ENCODE measurements around the gene CPZ.
A peak's percentile ranks its signal among the peaks of the same experiment; 100 is the strongest.

The CPZ gene

DNA sequence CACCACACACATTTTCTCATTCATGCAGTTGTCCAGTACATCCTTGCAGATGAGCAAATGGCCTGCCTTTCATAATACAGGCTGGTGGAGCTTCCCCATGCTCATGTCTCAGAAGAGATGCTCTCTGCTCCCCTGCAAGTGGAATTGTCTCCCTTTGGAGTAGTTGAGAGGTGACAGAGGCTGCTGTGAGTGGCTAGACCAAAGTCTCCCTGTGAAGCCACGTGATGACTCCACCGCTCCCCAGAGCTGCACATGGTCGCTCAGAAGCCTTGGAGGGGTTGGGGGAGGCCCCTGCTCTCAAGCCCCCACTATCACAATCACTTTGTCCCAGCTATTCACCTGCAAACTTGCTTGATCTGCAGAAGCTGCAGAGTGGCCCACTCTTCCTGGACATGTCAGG lies 13.8 kb upstream of the CPZ start:
- no peak for TF ChIP-seq CTCF (IDR thresholded peaks at IDR 0.05; ENCODE audit: poor library complexity, severe bottlenecking)
- no peak for ATAC-seq (ENCODE audit: low read depth)

GRCh38 chr4:8579526-8580320 lies 12.8 kb upstream of the CPZ start:
- Histone ChIP-seq H3K27ac (ENCODE audit: poor library complexity, severe bottlenecking) (no peak overlapping the region), H3K4me1 (ENCODE audit: insufficient read depth, poor library complexity, severe bottlenecking) (no peaks in the 10 kb centered on the region), H3K27me3 (ENCODE audit: insufficient read depth, poor library complexity, severe bottlenecking) (peaks cover 30% of the 10 kb centered on the region), H3K36me3 (ENCODE audit: low read depth) (no peaks in the 10 kb centered on the region), H3K4me3 (ENCODE audit: severe bottlenecking) (no peak overlapping the region), H3K9me3 (ENCODE audit: severe bottlenecking) (no peaks in the 10 kb centered on the region)
- ATAC-seq (ENCODE audit: low read depth) (no peak), DNase-seq (ENCODE audit: low spot score) (peak; percentile 31)
- no peak for TF ChIP-seq CTCF (IDR thresholded peaks at IDR 0.05; ENCODE audit: poor library complexity, severe bottlenecking)

More for the DNA sequence above, 13.8 kb upstream of the CPZ start:
- Histone ChIP-seq H3K4me3 (ENCODE audit: severe bottlenecking) (no peak overlapping the region), H3K36me3 (ENCODE audit: low read depth) (no peaks in the 10 kb centered on the region), H3K9me3 (ENCODE audit: severe bottlenecking) (no peaks in the 10 kb centered on the region), H3K27ac (ENCODE audit: poor library complexity, severe bottlenecking) (no peak overlapping the region), H3K4me1 (ENCODE audit: insufficient read depth, poor library complexity, severe bottlenecking) (no peaks in the 10 kb centered on the region), H3K27me3 (ENCODE audit: insufficient read depth, poor library complexity, severe bottlenecking) (peaks cover 25% of the 10 kb centered on the region)
- DNase-seq (ENCODE audit: low spot score), result no peak

DNA sequence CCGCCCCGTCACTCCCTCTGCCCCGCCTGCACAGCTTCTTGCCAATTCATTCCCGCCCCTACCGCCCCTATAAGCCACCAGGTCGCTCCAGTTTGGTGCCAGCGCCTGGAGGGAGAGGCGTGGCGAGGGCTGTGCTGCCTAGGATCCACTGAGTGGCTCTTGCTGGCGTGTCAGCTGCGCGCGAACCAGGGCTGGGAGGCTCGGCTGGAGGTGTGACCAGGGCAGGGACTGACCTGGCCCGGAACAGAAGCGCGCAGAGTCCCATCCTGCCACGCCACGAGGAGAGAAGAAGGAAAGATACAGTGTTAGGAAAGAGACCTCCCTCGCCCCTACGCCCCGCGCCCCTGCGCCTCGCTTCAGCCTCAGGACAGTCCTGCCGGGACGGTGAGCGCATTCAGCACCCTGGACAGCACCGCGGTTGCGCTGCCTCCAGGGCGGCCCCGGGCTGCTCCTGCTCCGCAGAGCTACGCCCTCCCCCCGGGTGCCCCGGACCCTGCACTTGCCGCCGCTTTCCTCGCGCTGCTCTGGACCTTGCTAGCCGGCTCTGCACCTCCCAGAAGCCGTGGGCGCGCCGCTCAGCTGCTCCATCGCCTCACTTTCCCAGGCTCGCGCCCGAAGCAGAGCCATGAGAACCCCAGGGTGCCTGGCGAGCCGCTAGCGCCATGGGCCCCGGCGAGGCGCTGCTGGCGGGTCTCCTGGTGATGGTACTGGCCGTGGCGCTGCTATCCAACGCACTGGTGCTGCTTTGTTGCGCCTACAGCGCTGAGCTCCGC lies 12.1 kb upstream of the CPZ start, which contains the start of gene GPR78:
GPR78 (plus strand) TSS at position 72 of the 773 bp plus-strand sequence; CDS start at position 663, 591 bp downstream.
- DNase-seq (ENCODE audit: low spot score), result peak; percentile 67
- Histone ChIP-seq H3K9me3 (ENCODE audit: severe bottlenecking) (no peaks in the 10 kb centered on the region), H3K27ac (ENCODE audit: poor library complexity, severe bottlenecking) (no peak within 1 kb of the TSS), H3K4me3 (ENCODE audit: severe bottlenecking) (no peak within 1 kb of the TSS), H3K27me3 (ENCODE audit: insufficient read depth, poor library complexity, severe bottlenecking) (peaks cover 30% of the 10 kb centered on the region), H3K36me3 (ENCODE audit: low read depth) (no peaks in the 10 kb centered on the region), H3K4me1 (ENCODE audit: insufficient read depth, poor library complexity, severe bottlenecking) (no peaks in the 10 kb centered on the region)
- no peak for TF ChIP-seq CTCF (IDR thresholded peaks at IDR 0.05; ENCODE audit: poor library complexity, severe bottlenecking)
- ATAC-seq (ENCODE audit: low read depth), result peak; percentile 89

- H3K4me3 ChIP-seq (ENCODE audit: severe bottlenecking), result no peak overlapping the region
These were observed 11.3 kb upstream of the CPZ start for GRCh38 chr4:8581094-8581861.

More at GRCh38 chr4:8581094-8581861, 11.3 kb upstream of the CPZ start:
- DNase-seq (ENCODE audit: low spot score) (peak; percentile 49), ATAC-seq (ENCODE audit: low read depth) (no peak)
- no peaks in the 10 kb centered on the region for H3K4me1 ChIP-seq (ENCODE audit: insufficient read depth, poor library complexity, severe bottlenecking)
- TF ChIP-seq CTCF (IDR thresholded peaks at IDR 0.05; ENCODE audit: poor library complexity, severe bottlenecking), result no peak
- H3K36me3 ChIP-seq (ENCODE audit: low read depth), result no peaks in the 10 kb centered on the region
- no peak overlapping the region for H3K27ac ChIP-seq (ENCODE audit: poor library complexity, severe bottlenecking)
- H3K9me3 ChIP-seq (ENCODE audit: severe bottlenecking), result no peaks in the 10 kb centered on the region
- peaks cover 30% of the 10 kb centered on the region for H3K27me3 ChIP-seq (ENCODE audit: insufficient read depth, poor library complexity, severe bottlenecking)
